Measurements from ENCODE around the gene FOXJ3.

Gene FOXJ3

DNA sequence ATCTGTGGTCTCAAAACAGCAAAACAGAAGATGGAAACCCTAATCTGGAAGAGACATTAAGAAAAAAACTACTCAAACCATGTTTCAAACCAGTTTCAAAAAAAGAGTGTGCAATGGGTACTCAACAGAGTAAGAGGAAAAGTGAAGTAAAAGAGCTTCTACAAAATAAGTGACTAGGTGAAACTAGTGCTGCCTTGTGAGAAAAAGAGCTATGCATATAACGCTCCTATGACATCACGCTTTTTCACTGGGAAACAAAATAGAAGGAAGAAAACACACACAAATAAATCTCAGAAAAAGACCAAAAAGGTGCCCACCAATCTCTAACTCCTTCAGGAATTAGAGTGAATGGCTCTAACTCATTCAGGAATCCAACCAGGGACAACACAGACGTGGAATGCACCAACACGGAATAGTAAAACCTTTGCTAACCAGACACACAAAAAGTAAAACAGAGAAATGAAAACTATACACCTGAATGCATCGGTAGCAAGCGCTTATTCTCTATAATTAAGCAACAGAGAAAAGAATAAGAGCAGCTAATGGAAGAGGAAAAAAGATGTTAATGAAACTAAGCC, 1.3 kb downstream of the FOXJ3 start:
- no peak for DNase-seq

DNA sequence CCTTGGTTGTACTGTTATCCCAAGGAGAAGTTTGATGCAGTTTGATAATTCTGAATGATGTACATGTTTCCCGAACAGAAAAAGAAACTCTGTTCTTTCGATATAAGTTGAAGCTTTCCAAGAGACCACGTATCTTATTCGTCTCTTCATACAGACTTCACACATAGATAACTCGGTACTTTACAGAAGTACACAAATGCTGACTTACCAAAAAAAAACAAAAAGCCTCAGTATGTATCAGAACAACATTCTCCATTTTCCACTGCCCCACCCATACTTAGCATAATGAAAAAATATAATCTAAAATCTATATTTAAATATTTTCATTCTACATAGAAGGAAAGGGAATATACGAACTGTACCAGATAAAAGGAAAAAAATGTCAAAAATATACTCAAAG, 2.2 kb downstream of the FOXJ3 start:
- no peak for DNase-seq

DNA sequence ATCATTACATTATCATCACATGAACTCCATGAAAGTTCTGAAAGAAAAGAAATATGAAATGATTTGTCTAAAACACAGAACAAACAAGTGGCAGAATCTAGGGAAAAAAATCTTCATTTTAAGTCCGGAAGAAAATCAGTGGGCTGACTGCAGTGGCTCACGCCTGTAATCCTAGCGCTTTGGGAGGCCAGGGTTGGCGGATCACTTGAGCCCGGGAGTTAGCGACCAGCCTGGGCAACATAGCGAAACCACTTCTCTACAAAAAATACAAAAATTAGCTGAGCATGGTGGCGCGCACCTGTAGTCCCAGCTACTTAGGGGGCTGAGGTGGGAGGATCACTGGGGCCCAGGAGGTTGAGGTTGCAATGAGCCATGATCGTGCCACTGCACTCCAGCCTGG, 4.8 kb downstream of the FOXJ3 start:
- no peak for DNase-seq

DNA sequence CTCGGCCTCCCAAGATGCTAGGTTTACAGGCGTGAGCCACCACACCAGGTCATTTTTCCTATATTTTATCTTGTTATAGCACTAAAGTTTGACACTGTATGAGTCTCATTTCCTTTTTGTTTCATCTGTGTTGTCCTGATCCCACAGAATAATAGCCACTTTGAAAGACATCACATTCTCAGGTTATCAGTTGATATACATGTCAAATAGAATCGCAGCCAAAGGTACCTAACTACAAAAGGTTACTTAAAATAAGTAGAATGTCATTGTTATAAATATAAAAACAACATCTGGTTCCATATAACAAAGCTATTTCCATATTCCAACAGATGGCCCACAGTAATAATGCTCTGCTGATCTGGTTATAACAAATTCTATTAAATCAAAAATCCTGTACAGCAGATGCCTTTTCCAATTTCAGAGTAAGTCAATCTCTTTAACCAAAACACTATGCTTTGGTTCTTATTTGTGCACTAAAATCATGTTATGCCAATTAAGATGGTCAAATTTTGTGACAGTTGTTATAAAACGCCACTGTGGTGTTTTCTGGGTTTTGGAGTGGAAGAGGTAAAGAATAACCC, 6.0 kb downstream of the FOXJ3 start:
- DNase-seq: no peak

DNA sequence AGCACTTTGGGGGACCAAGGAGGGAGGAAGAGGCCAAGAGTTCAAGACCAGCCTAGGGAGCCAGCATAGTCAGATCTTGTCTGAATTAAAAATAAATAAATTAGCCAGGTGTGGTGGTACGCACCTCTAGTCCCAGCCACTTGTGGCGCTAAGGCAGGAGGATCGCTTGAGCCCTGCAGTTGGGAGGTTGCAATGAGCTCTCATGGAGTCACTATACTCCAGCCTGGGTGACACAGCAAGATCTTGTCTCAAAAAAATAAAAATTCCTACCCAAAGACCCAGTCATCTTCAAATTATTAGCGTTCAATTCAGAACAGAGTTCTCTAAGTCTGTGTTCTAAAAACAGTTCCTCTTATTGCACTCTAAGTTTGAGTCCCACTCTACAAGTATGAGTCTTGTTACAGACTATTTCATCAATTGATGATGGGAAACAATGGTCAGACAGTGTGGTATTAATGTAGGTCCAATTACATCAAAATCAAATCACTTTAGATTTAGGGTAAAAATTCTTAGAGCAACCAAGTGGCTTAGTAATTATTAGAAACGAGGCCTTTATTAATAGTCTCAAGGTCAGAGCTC, 6.9 kb downstream of the FOXJ3 start:
- DNase-seq: no peak

GRCh38 chr1:42325014-42325402, 10.0 kb downstream of the FOXJ3 start:
- no peak for DNase-seq

DNA sequence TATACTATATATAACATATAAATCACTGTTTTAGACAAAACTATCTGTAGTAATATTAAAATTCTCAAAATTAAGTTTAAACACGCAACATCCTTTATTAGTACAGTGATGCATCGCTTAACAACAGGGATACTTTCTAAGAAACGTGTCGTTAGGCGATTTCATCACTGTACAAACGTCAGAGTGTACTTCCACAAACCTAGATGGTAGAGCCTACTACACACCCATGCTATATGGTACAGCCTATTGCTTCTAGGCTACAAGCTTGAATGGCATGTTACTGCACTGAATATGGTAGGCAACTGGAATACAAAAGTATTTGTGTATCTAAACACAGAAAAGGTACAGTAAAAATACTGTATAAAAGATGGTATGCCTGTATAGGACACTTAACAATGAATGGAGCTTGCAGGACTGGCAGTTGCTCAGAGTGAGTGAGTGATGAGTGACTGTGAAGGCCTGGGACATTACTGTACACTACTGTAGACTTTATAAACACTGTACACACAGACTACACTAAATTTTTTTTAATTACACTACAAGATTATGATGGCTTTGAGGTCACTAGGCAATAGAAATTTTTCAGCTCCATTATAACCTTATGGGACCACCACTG, 10.5 kb downstream of the FOXJ3 start:
- no peak for DNase-seq

DNA sequence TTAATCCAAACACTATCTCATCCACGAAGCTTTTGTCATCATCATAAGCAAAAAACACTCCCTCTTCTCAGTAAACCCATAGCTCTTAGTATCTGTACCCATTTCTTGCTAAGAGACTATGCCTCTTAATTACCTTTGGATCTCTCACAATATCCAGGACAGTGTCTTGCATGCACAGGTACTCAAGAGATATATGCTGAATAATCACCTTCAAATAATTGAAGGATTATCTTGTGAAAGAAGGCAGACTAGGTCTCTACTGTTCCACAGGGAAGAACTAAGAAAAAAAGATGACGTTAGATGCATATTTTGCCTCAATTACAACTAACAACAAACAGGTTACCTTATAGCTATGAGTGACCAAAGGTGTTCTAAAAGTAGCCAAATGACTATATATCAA, 11.5 kb downstream of the FOXJ3 start:
- DNase-seq: no peak

- DNase-seq: no peak
Observed at GRCh38 chr1:42322577-42322976, 12.5 kb downstream of the FOXJ3 start.

- no peak for DNase-seq
Observed at GRCh38 chr1:42321731-42322130, 13.3 kb downstream of the FOXJ3 start.

GRCh38 chr1:42320708-42321107, 14.3 kb downstream of the FOXJ3 start:
- DNase-seq: no peak

- DNase-seq: no peak
Observed at GRCh38 chr1:42319871-42320484, 15.1 kb downstream of the FOXJ3 start.

DNA sequence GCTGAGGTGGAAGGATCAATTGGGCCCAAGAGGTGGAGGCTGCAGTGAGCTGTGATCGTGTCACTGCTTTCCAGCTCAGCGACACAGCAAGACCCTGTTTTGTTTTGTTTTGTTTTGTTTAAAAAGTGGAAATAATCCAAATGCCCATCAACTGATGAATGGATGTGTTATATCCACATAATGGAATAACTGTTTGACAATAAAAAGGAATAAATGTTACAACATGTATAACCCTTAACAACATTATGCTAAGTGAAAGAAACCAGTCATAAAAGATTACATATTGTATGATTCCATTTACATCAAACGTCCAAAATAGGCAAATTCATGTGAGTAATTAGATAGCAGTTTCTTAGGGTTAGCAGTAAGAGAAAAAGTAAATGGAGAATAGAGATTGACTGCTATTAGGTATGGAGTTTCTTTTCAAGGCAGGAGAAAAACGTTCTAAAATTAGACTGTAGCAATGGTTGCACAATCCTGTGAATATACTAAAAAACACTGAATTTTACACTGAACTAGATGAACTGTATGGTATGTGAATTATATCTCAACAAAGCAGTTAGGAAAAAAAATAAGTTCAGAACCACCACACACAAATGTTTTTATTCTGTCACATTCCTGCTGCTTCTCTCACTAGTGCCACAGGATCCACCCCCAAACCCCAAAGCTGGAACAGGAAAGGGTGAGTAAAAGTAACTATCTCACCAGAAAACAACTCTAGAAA, 15.7 kb downstream of the FOXJ3 start:
- no peak for DNase-seq

DNA sequence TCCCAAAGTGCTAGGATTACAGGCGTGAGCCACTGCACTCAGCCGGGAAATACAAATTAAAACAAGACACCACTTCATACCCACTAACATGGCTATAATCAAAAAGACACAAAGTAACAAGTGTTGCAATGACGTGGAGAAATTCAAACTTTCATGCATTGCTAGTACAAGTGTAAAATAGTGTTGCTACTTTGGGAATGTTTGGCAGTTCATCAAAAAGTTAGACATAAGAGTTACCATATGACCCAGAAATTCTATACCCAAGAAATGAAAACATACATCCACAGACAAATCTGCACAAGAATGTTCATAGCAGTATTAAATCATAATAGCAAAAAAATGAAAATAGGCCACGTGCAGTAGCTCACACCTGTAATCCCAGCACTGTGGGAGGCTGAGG, 16.4 kb downstream of the FOXJ3 start:
- no peak for DNase-seq

DNA sequence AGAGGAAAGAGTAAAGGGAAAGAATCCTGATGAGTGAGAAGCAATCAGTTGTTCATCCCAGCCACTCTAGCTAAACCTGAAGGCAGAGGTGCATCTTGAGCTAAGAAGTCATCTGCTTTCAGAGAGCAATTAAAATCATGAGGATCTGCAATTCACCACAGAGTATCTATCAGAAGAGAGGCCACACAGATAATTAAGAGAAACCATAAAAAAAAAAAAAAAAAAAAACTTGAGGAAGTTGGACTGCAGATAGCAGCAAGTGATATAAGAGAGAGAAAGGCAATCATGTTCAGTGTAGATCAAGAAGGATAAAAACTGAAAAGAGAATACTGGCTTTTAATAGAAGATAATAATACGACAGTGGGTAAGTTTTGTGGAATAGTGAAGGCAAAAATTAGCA, 17.7 kb downstream of the FOXJ3 start:
- DNase-seq: no peak

DNA sequence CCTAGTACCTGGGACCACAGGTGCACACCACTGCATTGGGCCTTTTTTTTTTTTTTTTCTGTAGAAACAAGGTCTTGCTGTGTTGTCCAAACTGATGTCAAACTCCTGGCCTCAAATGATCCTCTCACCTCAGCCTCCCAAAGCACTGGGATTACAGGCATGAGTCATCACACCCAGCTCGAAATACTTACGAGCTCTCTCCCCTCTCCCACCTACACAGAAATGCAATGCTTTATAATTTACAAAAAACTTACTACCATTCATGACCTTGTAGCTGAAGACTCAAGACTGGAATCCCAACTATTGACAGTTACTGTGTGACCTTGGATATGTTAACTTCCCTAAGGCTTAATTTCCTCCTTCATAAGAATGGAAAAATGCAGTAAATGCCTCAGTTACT, 18.7 kb downstream of the FOXJ3 start:
- no peak for DNase-seq

GRCh38 chr1:42315500-42315899, 19.5 kb downstream of the FOXJ3 start:
- no peak for DNase-seq

GRCh38 chr1:42313970-42314369, 21.1 kb downstream of the FOXJ3 start:
- DNase-seq: no peak

- no peak for DNase-seq
Observed at GRCh38 chr1:42312576-42313212, 22.3 kb downstream of the FOXJ3 start.

- no peak for DNase-seq
Observed at GRCh38 chr1:42311897-42312296, 23.1 kb downstream of the FOXJ3 start.

- no peak for DNase-seq
Observed at GRCh38 chr1:42311138-42311537, 23.9 kb downstream of the FOXJ3 start.

DNA sequence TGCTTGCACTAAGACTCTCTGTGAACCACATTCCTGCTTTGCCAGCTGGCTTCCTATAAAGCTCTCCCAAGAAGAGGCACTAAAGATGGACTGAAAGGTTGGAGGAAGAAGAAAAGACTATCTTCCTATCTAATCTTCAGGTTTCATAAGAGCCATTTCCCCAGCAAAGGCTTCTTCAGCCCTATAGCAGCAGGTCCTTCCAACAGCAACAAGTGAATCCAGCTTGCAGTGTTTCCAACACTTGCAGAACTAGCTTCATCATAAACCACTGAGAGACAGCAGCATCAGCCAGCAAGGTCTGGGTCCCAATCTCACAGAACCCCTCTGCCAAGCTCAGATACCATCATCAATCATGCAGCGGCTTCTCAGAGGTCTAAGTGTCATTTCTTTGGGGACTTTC, 28.1 kb downstream of the FOXJ3 start:
- DNase-seq: no peak

GRCh38 chr1:42305639-42306038, 29.4 kb downstream of the FOXJ3 start:
- no peak for DNase-seq

All from cerebellar nuclear complex (tissue), 1 donor.